DLD1 (cell line): Measurements from ENCODE around the gene CDC14C.

Source experiments
- in situ Hi-C: cut with HindIII; loops from 2 replicates; pipeline ENCODE4 v1.10.0; 2017; ENCODE audit warnings: low sequenced_read_pairs

The CDC14C gene

DNA sequence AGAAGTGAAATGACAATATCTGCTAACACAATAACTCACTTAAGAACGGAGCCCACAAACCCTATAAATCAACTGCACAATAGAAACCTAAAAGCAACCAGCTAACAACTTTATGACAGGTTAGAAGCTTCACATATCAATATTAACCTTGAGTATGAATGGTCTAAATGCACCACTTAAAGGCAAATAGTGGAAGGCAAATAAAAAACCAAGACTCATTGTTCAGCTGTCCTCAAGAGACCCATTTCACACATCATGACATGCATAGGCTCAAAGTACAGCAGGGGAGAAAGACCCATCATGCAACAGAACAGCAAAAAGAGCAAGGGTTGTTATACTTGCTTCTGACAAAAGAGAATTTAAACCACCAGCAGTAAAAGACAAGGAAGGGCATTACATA is 46.8 kb downstream of the CDC14C start:
- in situ Hi-C loops, result no loop called here

DNA sequence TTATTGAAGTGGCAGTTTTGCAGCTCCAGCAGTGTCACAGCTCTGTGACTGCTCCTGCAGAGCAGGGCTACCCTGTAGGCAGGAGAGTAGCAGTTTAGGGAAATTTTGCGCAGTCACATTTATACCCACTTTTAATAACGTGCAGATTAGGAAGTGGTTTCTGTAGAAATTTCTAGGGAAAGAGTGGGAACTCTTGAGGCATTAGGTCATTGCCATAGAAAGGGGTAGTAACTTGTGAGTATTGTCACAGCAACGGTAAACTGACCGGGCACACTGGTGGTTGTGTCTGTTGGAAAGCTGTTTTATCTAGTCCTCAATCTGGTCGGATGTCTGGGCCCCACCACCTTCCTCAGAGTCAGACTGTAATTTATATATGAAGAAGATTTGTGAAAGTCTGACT is 51.9 kb downstream of the CDC14C start:
- in situ Hi-C loops, result no loop called here

DNA sequence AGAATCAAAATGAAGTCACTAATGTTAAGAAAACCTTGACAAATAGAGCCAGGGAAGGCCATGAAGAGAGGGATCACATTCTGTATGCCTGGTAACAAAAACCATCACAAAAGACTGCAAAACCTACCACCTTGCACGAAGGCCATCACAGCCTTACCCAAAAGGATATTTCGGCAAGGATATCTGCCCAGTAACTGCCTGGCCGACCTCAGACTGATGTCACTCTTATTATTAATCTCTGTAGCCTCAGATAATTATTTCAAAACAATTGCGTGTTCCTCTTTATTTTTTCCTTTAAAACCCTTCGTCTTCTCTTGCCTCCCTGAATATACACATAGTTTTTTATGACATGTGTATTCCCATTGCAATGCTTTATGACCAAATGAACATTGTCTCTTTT is 52.5 kb downstream of the CDC14C start:
- in situ Hi-C loops, result no loop called here
